Activated CD8-positive, alpha-beta T cell treated with anti-CD3 and anti-CD28 coated beads, Interleukin-2, amount 10 ng/mL, durations not matched to agents 7 days and 5 days (primary cell): ENCODE measurements around the gene CNEP1R1. TPM values are rescaled to one million over a fixed set of nuclear protein-coding genes. Genes with fewer than 3 reads are reported as not detected.
"Not testable (repeated sequence)": the region's sequence is repeated elsewhere in the genome, so short reads cannot be mapped to it uniquely, and the experiment has no call there.

Experiments used
- ATAC-seq: fragments of 150-1000 bp; cut with Tn5 transposase; one replicate; pipeline ENCODE4 v1.10.0; 2021; ENCODE audit warnings: moderate library complexity
- CTCF ChIA-PET: fragments of 350-600 bp; sonication (Branson Sonifier 250); formaldehyde crosslinking; loops from one replicate; lab custom pipeline; 2021; ENCODE audit warnings: antibody characterized with exemption; lab: Charles Lee
- POLR2A ChIA-PET: fragments of 350-600 bp; sonication (Branson Sonifier 250); formaldehyde crosslinking; loops from one replicate; lab custom pipeline; 2021; ENCODE audit warnings: antibody characterized with exemption; lab: Charles Lee
- DNase-seq: peaks from one replicate; pipeline ENCODE4 v3.0.0-alpha.2; 2020
- H3K27ac Mint-ChIP-seq: one replicate; pipeline ENCODE4 v1.8.0; 2021; ENCODE audit warnings: mild to moderate bottlenecking, mixed read lengths
- H3K27me3 Mint-ChIP-seq: one replicate; pipeline ENCODE4 v1.8.0; 2021; ENCODE audit warnings: low read depth, mixed read lengths
- H3K36me3 Mint-ChIP-seq: one replicate; pipeline ENCODE4 v1.8.0; 2021; ENCODE audit warnings: low read depth, mixed read lengths
- H3K4me1 Mint-ChIP-seq: one replicate; pipeline ENCODE4 v1.8.0; 2021; ENCODE audit warnings: low read depth, mixed read lengths
- H3K4me3 Mint-ChIP-seq: one replicate; pipeline ENCODE4 v1.8.0; 2021; ENCODE audit warnings: mild to moderate bottlenecking, mixed read lengths
- H3K9me3 Mint-ChIP-seq: one replicate; pipeline ENCODE4 v1.8.0; 2022; ENCODE audit warnings: mixed read lengths; ENCODE audit not compliant: insufficient read depth
- total RNA-seq, 2 experiments: library from RNA; stranded (reverse); gene quantifications; one replicate each; pipeline ENCODE4 v1.2.3, GENCODE V29; 2021

The CNEP1R1 gene
- total RNA-seq, 2 experiments from 2014 or later, result 25.1 to 26.9 TPM

GRCh38 chr16:49998991-49999390 lies 26.0 kb upstream of the CNEP1R1 start:
- POLR2A ChIA-PET, result no interaction called here
- CTCF ChIA-PET, result no interaction called here
- no peaks in the 10 kb centered on the region for H3K4me1 Mint-ChIP-seq
- no peaks in the 10 kb centered on the region for H3K36me3 Mint-ChIP-seq
- H3K9me3 Mint-ChIP-seq, result no peaks in the 10 kb centered on the region
- peaks cover 17% of the 10 kb centered on the region for H3K27me3 Mint-ChIP-seq
- no peak overlapping the region for H3K4me3 Mint-ChIP-seq
- no peak overlapping the region for H3K27ac Mint-ChIP-seq
- no peak for DNase-seq
- ATAC-seq, result no peak

GRCh38 chr16:50001144-50001543 lies 23.9 kb upstream of the CNEP1R1 start:
- CTCF ChIA-PET, result no interaction called here
- Mint-ChIP-seq H3K4me1 (no peaks in the 10 kb centered on the region), H3K4me3 (no peak overlapping the region), H3K27me3 (peaks cover 13% of the 10 kb centered on the region), H3K9me3 (no peaks in the 10 kb centered on the region), H3K36me3 (no peaks in the 10 kb centered on the region), H3K27ac (no peak overlapping the region)
- POLR2A ChIA-PET, result no interaction called here
- ATAC-seq (no peak), DNase-seq (no peak)

- H3K27me3 Mint-ChIP-seq, result peaks cover 12% of the 10 kb centered on the region
- H3K4me3 Mint-ChIP-seq, result no peak overlapping the region
- H3K36me3 Mint-ChIP-seq, result no peaks in the 10 kb centered on the region
- ChIA-PET CTCF (no interaction called here), POLR2A (no interaction called here)
- no peaks in the 10 kb centered on the region for H3K4me1 Mint-ChIP-seq
- no peaks in the 10 kb centered on the region for H3K9me3 Mint-ChIP-seq
- H3K27ac Mint-ChIP-seq, result no peak overlapping the region
- no peak for DNase-seq
- no peak for ATAC-seq
Measured at GRCh38 chr16:50002190-50002589, 22.8 kb upstream of the CNEP1R1 start.

GRCh38 chr16:50004239-50004638 lies 20.8 kb upstream of the CNEP1R1 start:
- POLR2A ChIA-PET, result interaction anchor here (0.6 to 0.7 kb wide), 2 partner anchors 9 to 29 kb away, joined by 4 read pairs; no protein-coding TSS in a partner anchor
- no peak overlapping the region for H3K4me3 Mint-ChIP-seq
- no peak overlapping the region for H3K27ac Mint-ChIP-seq
- no peak for ATAC-seq
- CTCF ChIA-PET, result no interaction called here
- H3K27me3 Mint-ChIP-seq, result peaks cover 11% of the 10 kb centered on the region
- no peaks in the 10 kb centered on the region for H3K4me1 Mint-ChIP-seq
- no peak for DNase-seq
- H3K9me3 Mint-ChIP-seq, result no peaks in the 10 kb centered on the region
- H3K36me3 Mint-ChIP-seq, result no peaks in the 10 kb centered on the region

DNA sequence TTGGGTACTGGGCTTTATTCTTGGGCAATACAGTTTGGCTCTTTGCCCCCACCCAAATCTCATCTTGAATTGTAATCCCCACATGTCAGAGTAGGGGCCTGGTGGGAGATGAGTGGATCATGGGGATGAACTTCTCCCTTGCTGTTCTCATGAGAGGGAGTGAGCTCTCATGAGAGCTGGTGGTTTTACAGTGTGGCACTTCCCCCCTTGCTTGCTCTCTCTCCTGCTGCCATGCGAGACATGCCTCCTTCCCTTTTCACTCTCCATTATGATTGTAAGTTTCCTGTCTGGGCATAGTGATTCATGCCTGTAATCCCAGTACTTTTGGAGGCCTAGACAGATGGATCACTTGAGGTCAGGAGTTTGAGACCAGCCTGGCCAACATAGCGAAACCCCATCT lies 18.1 kb upstream of the CNEP1R1 start:
- H3K27ac Mint-ChIP-seq, result no peak overlapping the region
- POLR2A ChIA-PET, result no interaction called here
- H3K4me1 Mint-ChIP-seq, result no peaks in the 10 kb centered on the region
- H3K36me3 Mint-ChIP-seq, result no peaks in the 10 kb centered on the region
- CTCF ChIA-PET, result interaction anchor here (0.6 kb wide), 1 partner anchor 225 kb away, joined by 3 read pairs; no protein-coding TSS in a partner anchor
- no peak for DNase-seq
- ATAC-seq, result no peak
- H3K27me3 Mint-ChIP-seq, result peaks cover 9% of the 10 kb centered on the region
- H3K9me3 Mint-ChIP-seq, result no peaks in the 10 kb centered on the region
- H3K4me3 Mint-ChIP-seq, result no peak overlapping the region

- H3K4me3 Mint-ChIP-seq, result no peak overlapping the region
- ATAC-seq, result no peak
- H3K27me3 Mint-ChIP-seq, result peaks cover 7% of the 10 kb centered on the region
- CTCF ChIA-PET, result interaction anchor here (0.6 to 1.2 kb wide), 2 partner anchors 18 to 226 kb away, joined by 3 to 5 read pairs; partner anchors contain the start of gene CNEP1R1
- no peaks in the 10 kb centered on the region for H3K36me3 Mint-ChIP-seq
- no peaks in the 10 kb centered on the region for H3K9me3 Mint-ChIP-seq
- DNase-seq, result no peak
- H3K27ac Mint-ChIP-seq, result no peak overlapping the region
- H3K4me1 Mint-ChIP-seq, result no peaks in the 10 kb centered on the region
- POLR2A ChIA-PET, result no interaction called here
Measured at GRCh38 chr16:50007744-50008143, 17.3 kb upstream of the CNEP1R1 start.

DNA sequence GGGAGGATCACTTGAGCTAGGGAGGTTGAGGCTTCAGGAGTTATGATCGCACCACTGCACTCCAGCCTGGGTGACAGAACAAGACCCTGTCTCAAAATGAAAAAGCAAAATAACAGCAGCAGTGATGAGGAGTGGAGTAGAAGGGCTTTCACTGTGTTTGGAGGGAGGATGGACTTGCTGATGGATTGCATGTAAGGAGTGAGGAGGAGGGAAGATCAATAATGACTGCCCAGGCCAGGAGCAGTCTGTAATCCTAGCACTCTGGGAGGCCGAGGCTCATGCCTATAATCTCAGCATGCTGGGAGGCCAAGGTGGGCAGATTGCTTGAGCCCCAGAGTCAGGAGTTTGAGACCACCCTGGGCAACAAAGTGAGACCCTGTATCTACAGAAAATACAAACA lies 14.8 kb upstream of the CNEP1R1 start:
- DNase-seq, result no peak
- no peak for ATAC-seq
- POLR2A ChIA-PET, result interaction anchor here (0.8 kb wide), 1 partner anchor 61 kb away, joined by 3 read pairs; no protein-coding TSS in a partner anchor
- H3K36me3 Mint-ChIP-seq, result no peaks in the 10 kb centered on the region
- no peak overlapping the region for H3K27ac Mint-ChIP-seq
- no peaks in the 10 kb centered on the region for H3K9me3 Mint-ChIP-seq
- no peaks in the 10 kb centered on the region for H3K4me1 Mint-ChIP-seq
- H3K4me3 Mint-ChIP-seq, result no peak overlapping the region
- CTCF ChIA-PET, result interaction anchor here (2.9 kb wide), 1 partner anchor 15 kb away, joined by 12 read pairs; the partner anchor contains the start of gene CNEP1R1
- peaks cover 3% of the 10 kb centered on the region for H3K27me3 Mint-ChIP-seq

GRCh38 chr16:50011707-50012106 lies 13.3 kb upstream of the CNEP1R1 start:
- ChIA-PET CTCF (interaction anchor here (1.0 to 2.9 kb wide), 2 partner anchors 13 to 198 kb away, joined by 3 to 12 read pairs; partner anchors contain the start of gene CNEP1R1), POLR2A (interaction anchor here (0.6 kb wide), 1 partner anchor 741 kb away, joined by 5 read pairs; no protein-coding TSS in a partner anchor)
- Mint-ChIP-seq H3K27me3 (peaks cover 2% of the 10 kb centered on the region), H3K36me3 (no peaks in the 10 kb centered on the region), H3K27ac (no peak overlapping the region), H3K4me1 (no peaks in the 10 kb centered on the region), H3K9me3 (no peaks in the 10 kb centered on the region), H3K4me3 (no peak overlapping the region)
- no peak for DNase-seq
- ATAC-seq, result no peak

DNA sequence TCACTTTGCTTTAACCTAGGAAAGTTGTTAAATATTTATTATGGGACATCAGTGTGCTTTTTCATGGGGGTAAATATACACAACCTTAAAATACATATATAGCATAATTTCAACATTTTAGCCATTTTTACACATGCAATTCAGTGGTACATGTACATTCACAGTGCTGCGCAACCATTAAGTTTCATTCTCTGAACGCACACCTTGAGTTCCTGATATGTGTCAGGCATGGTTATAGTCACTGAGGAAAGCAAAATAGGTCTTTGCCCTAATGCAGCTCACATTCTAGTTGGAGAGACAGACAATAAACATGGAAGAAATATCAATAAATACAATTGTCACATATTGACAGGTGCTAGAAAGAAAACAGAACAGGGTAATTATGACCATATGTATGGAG lies 12.8 kb upstream of the CNEP1R1 start:
- H3K4me1 Mint-ChIP-seq, result no peaks in the 10 kb centered on the region
- ChIA-PET POLR2A (interaction anchor here (0.6 kb wide), 1 partner anchor 740 kb away, joined by 5 read pairs; no protein-coding TSS in a partner anchor), CTCF (interaction anchor here (1.0 to 2.9 kb wide), 2 partner anchors 13 to 198 kb away, joined by 3 to 12 read pairs; partner anchors contain the start of gene CNEP1R1)
- no peaks in the 10 kb centered on the region for H3K36me3 Mint-ChIP-seq
- H3K4me3 Mint-ChIP-seq, result no peak overlapping the region
- DNase-seq (no peak), ATAC-seq (no peak)
- no peaks in the 10 kb centered on the region for H3K9me3 Mint-ChIP-seq
- H3K27me3 Mint-ChIP-seq, result peaks cover 2% of the 10 kb centered on the region
- no peak overlapping the region for H3K27ac Mint-ChIP-seq

DNA sequence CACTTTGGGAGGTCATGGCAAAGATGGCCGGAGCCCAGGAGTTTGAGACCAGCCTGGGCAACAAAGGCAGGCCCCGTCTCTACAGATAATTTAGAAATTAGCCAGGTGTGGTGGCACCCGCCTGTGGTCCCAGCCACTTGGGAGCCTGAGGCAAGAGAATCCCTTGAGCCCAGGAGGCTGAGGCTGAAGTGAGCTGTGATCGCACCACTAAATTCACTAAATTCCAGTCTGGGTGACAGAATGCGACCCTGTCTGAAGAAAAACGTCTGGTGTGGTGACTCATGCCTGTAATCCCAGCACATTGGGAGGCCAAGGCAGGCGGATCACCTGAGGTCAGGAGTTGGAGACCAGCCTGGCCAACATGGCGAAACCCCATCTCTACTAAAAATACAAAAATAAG lies 10.8 kb upstream of the CNEP1R1 start:
- H3K4me1 Mint-ChIP-seq, POLR2A ChIA-PET: not testable (repeated sequence)

DNA sequence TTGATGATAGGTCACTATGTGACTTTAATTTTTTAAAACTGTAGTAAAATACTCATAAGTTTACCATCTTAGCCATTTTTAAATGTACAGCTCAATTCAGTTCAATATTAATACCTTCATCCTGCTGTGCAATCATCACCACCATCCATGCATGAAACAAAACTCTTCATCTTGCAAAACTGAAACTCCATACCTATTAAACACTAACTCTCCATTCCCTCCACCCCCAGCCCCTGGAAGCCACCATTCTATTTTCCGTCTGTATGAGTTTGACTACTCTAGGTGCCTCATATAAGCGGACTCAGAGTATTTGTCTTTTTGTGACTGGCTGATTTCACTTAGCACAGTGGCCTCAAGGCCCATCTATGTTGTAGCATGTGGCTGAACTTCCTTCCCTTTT lies 9.4 kb upstream of the CNEP1R1 start:
- ATAC-seq, result no peak
- DNase-seq, result no peak
- Mint-ChIP-seq H3K36me3 (no peaks in the 10 kb centered on the region), H3K4me3 (no peak overlapping the region), H3K27ac (no peak overlapping the region), H3K9me3 (no peaks in the 10 kb centered on the region), H3K4me1 (no peaks in the 10 kb centered on the region), H3K27me3 (peaks cover 2% of the 10 kb centered on the region)
- POLR2A ChIA-PET, result no interaction called here
- CTCF ChIA-PET, result interaction anchor here (2.6 kb wide), 1 partner anchor 9 kb away, joined by 11 read pairs; the partner anchor contains the start of gene CNEP1R1

More for the DNA sequence above, 10.8 kb upstream of the CNEP1R1 start:
- DNase-seq, ATAC-seq, H3K4me3 Mint-ChIP-seq, H3K27me3 Mint-ChIP-seq, H3K9me3 Mint-ChIP-seq, H3K36me3 Mint-ChIP-seq, H3K27ac Mint-ChIP-seq: not testable (repeated sequence)
- CTCF ChIA-PET, result interaction anchor here (1.1 to 2.6 kb wide), 2 partner anchors 11 to 196 kb away, joined by 3 to 11 read pairs; partner anchors contain the start of gene CNEP1R1

GRCh38 chr16:50017553-50017952 lies 7.5 kb upstream of the CNEP1R1 start:
- ATAC-seq (no peak), DNase-seq (no peak)
- ChIA-PET CTCF (no interaction called here), POLR2A (no interaction called here)
- no peaks in the 10 kb centered on the region for H3K9me3 Mint-ChIP-seq
- H3K36me3 Mint-ChIP-seq, result no peaks in the 10 kb centered on the region
- H3K4me1 Mint-ChIP-seq, result no peaks in the 10 kb centered on the region
- H3K27me3 Mint-ChIP-seq, result peaks cover 6% of the 10 kb centered on the region
- H3K4me3 Mint-ChIP-seq, result no peak overlapping the region
- H3K27ac Mint-ChIP-seq, result no peak overlapping the region
